Motor neuron (in vitro differentiated cells): ENCODE results near the gene PAOX. TPM values are rescaled to one million over a fixed set of nuclear protein-coding genes. Genes with fewer than 3 reads are reported as not detected.
A peak's percentile ranks its signal among the peaks of the same experiment; 100 is the strongest.

Source experiments
- ATAC-seq, 8 experiments: fragments of 200-7000 bp; cut with Tn5 transposase; replicated peaks in 6 of 8; 2 replicates each; pipeline ENCODE4 v1.8.0; 2021; ENCODE audit warnings: mild to moderate bottlenecking in 8 of 8, moderate library complexity in 8 of 8
- H3K27ac ChIP-seq, 2 donors: fragments of 250-450 bp; sonication (Bioruptor Pico); 2 replicates each; pipeline ENCODE4 v1.9.0; 2021; ENCODE audit warnings: antibody characterized with exemption in 2 of 2, mild to moderate bottlenecking in 2 of 2, moderate library complexity in 1 of 2
- H3K4me1 ChIP-seq, 2 donors: fragments of 250-450 bp; sonication (Bioruptor Pico); replicated peaks in 1 of 2; 2 replicates each; pipeline ENCODE4 v1.6.1; 2021; ENCODE audit warnings: antibody characterized with exemption in 2 of 2, mild to moderate bottlenecking in 2 of 2, moderate library complexity in 1 of 2
- H3K4me3 ChIP-seq, 5 donors: fragments of 250-450 bp; sonication (Bioruptor Pico); 2 replicates each; pipeline ENCODE4 v1.9.0; 2021; ENCODE audit warnings: antibody characterized with exemption in 5 of 5, mild to moderate bottlenecking in 5 of 5, moderate library complexity in 4 of 5
- WGBS, 10 experiments: fragments of 450-650 bp; shearing (Covaris generic); methylation state at CpG; one replicate each; pipeline ENCODE4 v1.0.0; 2022; 5-methylcytosine and 5-hydroxymethylcytosine counted together
- in situ Hi-C, 9 experiments: fragments of 400-800 bp; cut with MboI; loops; one replicate each; pipeline ENCODE4 v1.15.0; 2021; ENCODE audit warnings: low sequenced_read_pairs in 9 of 9, low pct_unique_long_range_greater_than_20kb in 2 of 9; ENCODE audit not compliant: unreplicated experiment in 9 of 9
- total RNA-seq, 8 experiments: library from RNA; unstranded; fragments of 300-600 nt; gene quantifications; 2 replicates each; pipeline versions ENCODE4 v1.2.3 to v1.2.4, GENCODE V29; 2022

PAOX gene
- total RNA-seq, 8 experiments from 2014 or later = 1.1 to 5.1 (median 2.2) TPM

DNA sequence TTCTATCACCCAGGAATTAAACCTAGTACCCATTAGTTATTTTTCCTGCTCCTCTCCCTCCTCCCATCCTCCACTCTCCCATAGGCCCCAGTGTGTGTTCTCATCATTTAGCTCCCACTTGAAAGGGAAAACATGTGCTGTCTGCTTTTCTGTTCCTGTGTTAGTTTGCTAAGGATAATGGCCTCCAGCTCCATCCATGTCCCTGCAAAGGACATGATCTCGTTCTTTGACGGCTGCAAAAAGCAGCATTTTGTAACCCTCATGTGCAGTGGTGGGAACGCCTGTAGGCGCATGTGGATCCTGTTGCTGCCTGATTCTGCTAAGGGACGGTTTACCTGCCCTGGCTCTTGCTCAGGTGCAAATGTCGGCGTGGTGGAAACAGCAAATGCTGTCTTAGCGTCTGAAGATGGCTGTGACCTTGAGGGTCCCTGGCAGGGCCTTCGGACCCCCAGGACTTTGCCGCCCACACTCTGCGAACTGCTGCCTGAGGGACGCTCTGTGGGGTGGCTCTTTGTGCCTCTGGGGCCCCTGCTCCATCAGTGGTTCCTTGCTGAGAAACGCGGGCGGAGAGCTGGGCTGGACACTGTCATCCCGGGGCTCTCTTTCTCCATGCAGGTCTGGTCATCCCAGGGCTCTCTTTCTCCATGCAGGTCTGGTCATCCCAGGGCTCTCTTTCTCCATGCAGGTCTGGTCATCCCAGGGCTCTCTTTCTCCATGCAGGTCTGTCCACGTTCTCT lies 9.3 kb downstream of the PAOX start:
- WGBS, 10 experiments = 60 to 100% (median 92%) methylated on average over 1 to 8 of the region's 17 CpGs; no CpG with 5 or more reads in 2 of the 10 experiments
- in situ Hi-C loops = no loop called here
- Histone ChIP-seq H3K27ac (no peak overlapping the region), H3K4me1 (no peaks in the 10 kb centered on the region), H3K4me3 (no peak overlapping the region)
- ATAC-seq = no peak

DNA sequence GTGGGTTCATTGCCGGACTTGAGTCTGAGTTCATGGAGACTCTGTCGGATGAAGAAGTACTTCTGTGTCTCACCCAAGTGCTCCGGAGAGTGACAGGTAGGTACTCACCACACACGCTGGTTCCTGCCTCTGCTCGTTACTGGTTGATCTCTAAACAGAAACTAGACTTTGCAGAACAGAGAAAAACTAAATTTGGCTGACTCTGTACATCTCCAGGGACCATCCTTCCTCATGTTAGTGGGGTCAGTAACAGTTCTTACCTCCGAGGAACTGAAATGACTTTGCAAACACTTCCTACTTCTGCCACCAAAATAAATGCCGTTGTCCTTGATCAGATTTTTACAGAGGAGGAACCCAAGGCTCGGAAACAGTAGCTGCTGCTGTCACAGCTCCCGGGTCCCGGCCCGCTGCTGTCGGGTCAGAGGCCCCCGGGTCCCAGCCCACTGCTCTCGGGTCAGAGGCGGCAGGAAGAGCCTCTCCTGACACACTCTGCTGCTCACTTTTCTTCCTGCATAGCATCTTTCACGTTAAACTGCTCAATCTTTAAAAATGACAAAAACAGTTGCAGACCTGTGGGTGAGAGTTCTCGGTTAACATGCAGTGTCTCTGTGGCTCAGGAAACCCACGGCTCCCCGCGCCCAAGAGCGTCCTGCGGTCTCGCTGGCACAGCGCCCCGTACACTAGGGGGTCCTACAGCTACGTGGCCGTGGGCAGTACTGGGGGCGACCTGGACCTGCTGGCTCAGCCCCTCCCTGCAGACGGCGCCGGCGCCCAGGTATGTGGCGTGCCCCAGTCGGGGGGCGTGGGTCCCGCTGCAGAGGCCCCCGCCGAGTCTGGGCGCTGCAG lies 10.1 kb downstream of the PAOX start:
- 81 to 100% (median 88%) methylated on average over 1 to 22 of the region's 39 CpGs; no CpG with 5 or more reads in 2 of the 10 experiments for WGBS, 10 experiments
- no peak for ATAC-seq
- in situ Hi-C loops = no loop called here
- no peak overlapping the region for H3K4me3 ChIP-seq
- no peaks in the 10 kb centered on the region for H3K4me1 ChIP-seq
- H3K27ac ChIP-seq = no peak overlapping the region

DNA sequence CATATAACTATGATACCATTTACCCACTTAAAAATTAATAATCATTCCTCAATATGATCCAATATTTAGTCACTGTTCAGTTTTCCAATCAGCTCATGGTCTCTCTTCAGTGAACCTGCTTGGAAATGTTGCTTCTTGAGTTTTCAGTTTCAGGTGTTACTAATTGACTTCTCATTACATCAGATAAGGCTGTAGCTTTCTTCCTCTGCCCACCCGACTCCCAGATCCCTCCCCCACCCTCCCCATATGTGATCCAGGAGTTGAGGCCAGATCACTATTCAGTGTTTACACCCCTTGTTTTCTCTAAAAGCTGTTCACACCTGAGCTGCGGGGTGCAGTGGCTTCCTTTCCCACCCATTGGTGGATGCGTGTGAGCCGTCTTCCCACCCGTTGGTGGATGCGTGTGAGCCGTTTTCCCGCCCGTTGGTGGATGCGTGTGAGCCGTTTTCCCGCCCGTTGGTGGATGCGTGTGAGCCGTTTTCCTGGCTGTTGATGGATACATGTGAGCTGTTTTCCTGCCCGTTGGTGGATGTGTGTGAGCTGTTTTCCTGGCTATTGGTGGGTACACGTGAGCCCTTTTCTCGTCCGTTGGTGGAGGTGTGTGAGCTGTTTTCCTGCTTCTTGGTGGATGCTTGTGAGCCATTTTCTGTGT lies 11.7 kb downstream of the PAOX start:
- ATAC-seq = no peak
- in situ Hi-C loops = no loop called here

DNA sequence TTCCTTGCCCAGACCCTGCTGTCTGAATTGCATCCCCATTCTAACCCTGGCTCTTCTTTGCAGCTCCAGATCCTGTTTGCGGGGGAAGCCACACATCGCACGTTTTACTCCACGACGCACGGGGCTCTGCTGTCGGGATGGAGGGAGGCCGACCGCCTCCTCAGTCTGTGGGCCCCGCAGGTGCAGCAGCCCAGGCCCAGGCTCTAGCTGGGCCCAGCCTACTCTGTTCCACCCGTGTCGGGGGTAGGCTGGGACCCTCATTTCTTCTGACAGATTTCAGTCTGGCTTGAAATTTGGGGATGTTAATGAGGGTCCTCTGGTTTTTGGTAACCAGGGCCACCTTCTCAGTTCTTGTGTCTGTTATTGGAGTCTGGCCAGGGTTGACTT lies 12.2 kb downstream of the PAOX start:
- 60 to 100% (median 90%) methylated on average over 1 to 9 of the region's 12 CpGs; no CpG with 5 or more reads in 6 of the 10 experiments for WGBS, 10 experiments
- in situ Hi-C loops = no loop called here
- H3K4me1 ChIP-seq = peaks cover 7 to 9% of the 10 kb centered on the region in 2 donors

More for the DNA sequence above, 11.7 kb downstream of the PAOX start:
- Histone ChIP-seq H3K27ac (no peak overlapping the region), H3K4me3 (no peak overlapping the region), H3K4me1 (peaks cover 7 to 9% of the 10 kb centered on the region in 2 donors)
- WGBS, 10 experiments = 67 to 100% (median 80%) methylated on average over 1 to 4 of the region's 19 CpGs; no CpG with 5 or more reads in 6 of the 10 experiments

DNA sequence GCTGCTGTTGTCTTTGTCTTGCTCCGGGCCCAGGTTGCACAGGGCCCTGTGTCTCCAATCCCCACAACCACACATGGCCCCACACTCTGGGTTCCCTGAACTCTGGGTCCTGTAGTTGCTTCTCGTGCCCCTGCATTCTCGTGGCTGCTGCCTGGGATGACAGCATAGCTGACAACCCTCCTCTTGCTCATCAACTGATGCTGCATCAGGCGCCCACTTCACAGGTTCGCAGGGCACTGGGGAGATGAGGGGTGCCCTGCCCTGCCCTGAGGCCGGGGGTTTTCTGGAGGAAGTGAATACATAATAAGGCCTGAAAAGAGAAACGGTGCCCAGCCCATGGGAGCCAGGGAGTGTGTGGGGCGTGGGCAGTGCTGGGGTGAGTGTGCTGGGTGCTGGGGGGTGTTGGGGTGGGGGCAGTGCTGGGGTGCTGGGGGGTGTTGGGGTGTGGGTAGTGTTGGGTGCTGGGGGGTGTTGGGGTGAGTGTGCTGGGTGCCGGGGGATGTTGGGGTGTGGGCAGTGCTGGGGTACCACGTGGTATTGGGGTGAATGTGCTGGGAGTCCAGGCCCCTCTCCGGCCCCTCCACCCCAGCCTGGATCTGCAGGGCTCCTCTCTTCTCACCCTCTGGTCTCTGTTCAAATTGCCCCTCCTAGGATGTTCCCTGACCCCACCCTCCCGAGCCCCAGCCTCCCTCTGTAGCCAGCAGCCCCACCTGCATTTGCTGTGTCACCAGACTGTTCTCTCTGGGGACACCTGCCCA lies 12.9 kb downstream of the PAOX start:
- Histone ChIP-seq H3K4me1 (peaks cover 7 to 9% of the 10 kb centered on the region in 2 donors), H3K4me3 (no peak overlapping the region), H3K27ac (no peak overlapping the region)
- WGBS, 10 experiments = 83 to 100% (median 86%) methylated on average over 1 to 3 of the region's 12 CpGs; no CpG with 5 or more reads in 7 of the 10 experiments
- no peak for ATAC-seq
- in situ Hi-C loops = no loop called here

More for the DNA sequence above, 12.2 kb downstream of the PAOX start:
- Histone ChIP-seq H3K27ac (no peak overlapping the region), H3K4me3 (no peak overlapping the region)
- ATAC-seq = no peak

DNA sequence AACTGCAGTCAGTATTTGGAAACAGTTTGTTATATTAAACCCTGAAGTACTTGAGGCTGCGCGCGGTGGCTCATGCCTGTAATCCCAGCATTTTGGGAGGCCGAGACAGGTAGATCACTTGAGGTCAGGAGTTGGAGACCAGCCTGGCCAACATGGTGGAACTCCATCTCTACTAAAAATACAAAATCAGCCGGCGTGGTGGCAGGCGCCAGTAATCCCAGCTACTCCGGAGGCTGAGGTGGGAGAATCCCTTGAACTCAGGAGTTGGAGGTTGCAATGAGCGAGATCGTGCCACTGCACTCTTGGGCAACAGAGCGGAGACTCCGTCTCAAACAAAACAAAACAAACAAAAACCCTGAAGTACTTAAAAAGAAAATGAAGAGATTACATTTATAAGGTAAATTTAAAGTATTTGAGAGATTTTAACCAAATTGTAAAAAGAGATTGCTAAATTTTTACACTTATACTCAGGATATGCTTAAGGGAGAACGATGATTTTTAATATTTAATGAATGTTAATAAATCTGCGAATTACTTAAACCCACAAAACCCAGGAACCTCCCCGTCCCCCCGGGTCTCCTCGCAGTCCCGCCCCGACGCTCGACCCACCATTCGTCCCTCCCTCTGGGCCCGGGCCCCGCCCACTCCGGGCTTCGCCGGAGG lies 14.5 kb downstream of the PAOX start:
- Histone ChIP-seq H3K4me3 (peak overlapping the region; percentile 50 to 95 (median 63)), H3K4me1 (peaks cover 7 to 9% of the 10 kb centered on the region in 2 donors), H3K27ac (no peak overlapping the region)
- in situ Hi-C loops = no loop called here
- ATAC-seq = no peak
- WGBS, 10 experiments = 20 to 90% (median 49%) methylated on average over 1 to 22 of the region's 27 CpGs; no CpG with 5 or more reads in 1 of the 10 experiments

DNA sequence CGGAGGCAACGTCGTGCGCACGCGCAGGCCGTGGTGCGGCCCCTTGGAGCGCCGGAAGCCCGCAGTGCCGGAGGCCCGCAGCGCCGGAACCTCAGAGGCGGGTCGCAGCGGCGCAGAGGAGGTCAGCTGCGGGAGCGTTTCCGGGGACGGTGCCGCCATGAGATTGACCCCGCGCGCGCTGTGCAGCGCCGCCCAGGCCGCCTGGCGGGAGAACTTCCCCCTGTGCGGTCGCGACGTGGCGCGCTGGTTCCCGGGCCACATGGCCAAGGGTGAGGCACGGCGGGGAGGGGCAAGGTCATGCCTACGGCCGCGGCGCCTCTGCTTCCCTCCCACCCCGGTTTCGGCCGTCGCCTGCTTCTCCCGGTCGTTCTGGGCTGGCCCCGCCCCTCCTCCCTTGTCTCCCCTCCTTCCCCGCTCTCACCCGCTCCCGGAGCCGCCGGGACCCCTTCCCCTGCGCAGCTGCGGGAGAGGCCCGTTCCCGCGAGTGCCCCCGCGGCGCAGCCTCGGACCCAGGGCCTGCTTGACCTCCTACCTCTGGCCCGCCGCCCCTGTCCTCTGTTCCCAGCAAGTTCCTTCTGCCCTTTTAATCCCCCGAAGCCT lies 15.1 kb downstream of the PAOX start, which contains the start of gene MTG1:
Gene MTG1 (plus strand): TSS at position 94 of the 600 bp plus-strand sequence. CDS start 64 bp downstream, at position 158.
- in situ Hi-C loops = no loop called here
- Histone ChIP-seq H3K4me1 (peaks cover 7 to 9% of the 10 kb centered on the region in 2 donors), H3K27ac (peak within 1 kb of the TSS; percentile 81 to 85), H3K4me3 (peak within 1 kb of the TSS; percentile 50 to 95 (median 63))
- WGBS, 10 experiments = 0% methylated on average over 1 of the region's 69 CpGs; no CpG with 5 or more reads in 6 of the 10 experiments
- peak; percentile 95 to 99 (median 96) for ATAC-seq

DNA sequence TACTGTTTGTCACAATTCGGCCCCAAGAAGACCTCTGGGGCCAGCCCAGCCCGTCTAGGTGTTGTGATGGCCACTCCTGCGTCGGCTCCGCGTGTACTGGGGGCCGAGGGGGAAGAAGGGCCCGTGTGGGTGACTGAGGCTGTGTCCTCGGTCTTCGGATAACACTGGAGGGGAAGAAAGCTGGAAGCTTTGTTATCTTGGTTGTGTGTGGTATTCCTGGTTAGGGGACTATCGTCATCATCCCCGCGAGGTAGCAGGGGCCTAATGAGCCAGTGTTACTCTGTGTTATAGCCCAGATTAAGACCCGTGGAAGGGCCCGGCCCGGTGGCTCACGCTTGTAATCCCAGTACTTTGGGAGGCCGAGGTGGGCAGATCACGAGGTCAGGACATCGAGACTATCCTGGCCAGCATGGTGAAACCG lies 15.7 kb downstream of the PAOX start:
- in situ Hi-C loops = no loop called here
- ATAC-seq = peak in 1 of 8 experiments; percentile 4
- H3K27ac ChIP-seq = peak overlapping the region; percentile 81 to 85
- peak overlapping the region; percentile 50 to 95 (median 63) for H3K4me3 ChIP-seq
- peaks cover 7 to 9% of the 10 kb centered on the region in 2 donors for H3K4me1 ChIP-seq
- 0 to 45% (median 14%) methylated on average over 1 to 20 of the region's 21 CpGs; no CpG with 5 or more reads in 2 of the 10 experiments for WGBS, 10 experiments

DNA sequence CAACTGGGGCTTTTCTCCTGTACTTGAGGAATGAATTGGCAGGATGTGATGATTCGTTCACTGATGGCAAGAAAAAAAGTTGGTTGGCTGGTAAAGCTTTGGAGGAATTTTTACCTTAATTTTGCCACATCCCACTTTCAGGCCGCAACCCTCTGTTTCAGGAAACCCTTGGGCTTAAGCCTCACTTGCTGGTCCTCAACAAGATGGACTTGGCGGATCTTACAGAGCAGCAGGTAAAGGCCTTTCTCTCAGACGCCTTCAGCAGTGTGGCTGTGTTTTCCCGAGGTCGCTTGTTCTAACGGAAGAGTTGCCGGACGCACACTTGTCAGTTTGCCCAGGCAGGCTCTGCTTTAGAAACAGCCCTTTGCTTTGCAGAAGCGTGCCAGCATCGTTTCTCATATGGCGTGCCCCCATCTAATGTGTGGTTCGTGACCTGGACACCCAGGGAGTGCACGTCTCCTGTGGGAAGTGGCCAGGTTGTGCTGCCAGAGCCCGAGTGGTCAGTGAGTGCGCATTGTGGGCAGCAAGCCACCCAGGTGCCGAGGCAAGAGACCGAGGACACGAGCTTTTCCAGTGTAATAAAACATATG lies 17.1 kb downstream of the PAOX start:
- in situ Hi-C loops = no loop called here
- peaks cover 7 to 9% of the 10 kb centered on the region in 2 donors for H3K4me1 ChIP-seq
- no peak overlapping the region for H3K27ac ChIP-seq
- no peak for ATAC-seq
- WGBS, 10 experiments = 60 to 100% (median 100%) methylated on average over 1 to 8 of the region's 19 CpGs; no CpG with 5 or more reads in 2 of the 10 experiments
- H3K4me3 ChIP-seq = no peak overlapping the region

DNA sequence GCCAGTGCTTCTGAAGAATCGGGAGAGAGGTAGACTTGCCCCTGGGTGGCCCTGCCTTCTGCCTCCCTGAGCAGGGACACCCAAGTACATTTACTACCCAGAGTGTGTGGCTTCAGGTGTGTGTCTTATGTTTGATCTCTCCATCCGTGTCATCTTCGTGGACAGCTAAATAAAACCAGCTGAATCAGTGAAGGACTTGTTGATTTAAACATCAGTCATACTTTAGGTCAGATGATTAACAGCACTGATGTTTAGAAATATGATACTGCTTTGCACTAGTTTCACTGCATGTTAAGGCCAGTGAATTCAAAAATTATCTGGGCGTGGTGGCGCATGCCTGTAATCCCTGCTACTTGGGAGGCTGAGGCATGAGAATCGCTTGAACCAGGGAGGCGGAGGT lies 18.9 kb downstream of the PAOX start:
- peaks cover 7 to 9% of the 10 kb centered on the region in 2 donors for H3K4me1 ChIP-seq
- no peak overlapping the region for H3K27ac ChIP-seq
- no peak overlapping the region for H3K4me3 ChIP-seq
- ATAC-seq = no peak
- in situ Hi-C loops = no loop called here
- 50 to 100% (median 98%) methylated on average over 1 to 7 of the region's 7 CpGs; no CpG with 5 or more reads in 1 of the 10 experiments for WGBS, 10 experiments

DNA sequence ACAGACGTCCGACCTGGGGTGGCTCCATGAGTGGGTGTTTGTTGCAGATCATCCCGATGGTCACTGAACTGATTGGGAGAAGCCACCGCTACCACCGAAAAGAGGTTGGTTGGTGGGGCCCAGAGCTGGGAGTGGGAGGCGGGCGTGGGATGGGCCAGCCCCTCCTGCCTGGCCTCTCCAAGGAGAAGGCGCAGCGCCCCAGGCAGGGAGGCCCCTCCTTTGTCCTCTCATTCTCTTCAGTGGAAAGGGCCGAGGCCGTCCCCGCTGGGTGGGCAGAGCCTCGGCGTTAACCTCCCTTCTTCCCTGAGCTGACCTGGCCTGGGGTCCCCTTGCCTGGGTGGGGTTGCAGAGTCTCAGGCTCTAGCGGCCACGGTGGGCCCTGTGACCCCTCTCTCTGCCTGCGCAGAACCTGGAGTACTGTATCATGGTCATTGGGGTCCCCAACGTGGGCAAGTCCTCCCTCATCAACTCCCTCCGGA lies 20.1 kb downstream of the PAOX start:
- 83 to 100% (median 92%) methylated on average over 1 to 5 of the region's 19 CpGs; no CpG with 5 or more reads in 5 of the 10 experiments for WGBS, 10 experiments
- in situ Hi-C loops = no loop called here
- no peak for ATAC-seq
- Histone ChIP-seq H3K27ac (no peak overlapping the region), H3K4me3 (no peak overlapping the region), H3K4me1 (peaks cover 7 to 9% of the 10 kb centered on the region in 2 donors)
